ENCODE data around the gene SYNGR3.

The SYNGR3 gene

GRCh38 chr16:1976216-1976520 is 13.6 kb upstream of the SYNGR3 start:
- DNase-seq = no peak

DNA sequence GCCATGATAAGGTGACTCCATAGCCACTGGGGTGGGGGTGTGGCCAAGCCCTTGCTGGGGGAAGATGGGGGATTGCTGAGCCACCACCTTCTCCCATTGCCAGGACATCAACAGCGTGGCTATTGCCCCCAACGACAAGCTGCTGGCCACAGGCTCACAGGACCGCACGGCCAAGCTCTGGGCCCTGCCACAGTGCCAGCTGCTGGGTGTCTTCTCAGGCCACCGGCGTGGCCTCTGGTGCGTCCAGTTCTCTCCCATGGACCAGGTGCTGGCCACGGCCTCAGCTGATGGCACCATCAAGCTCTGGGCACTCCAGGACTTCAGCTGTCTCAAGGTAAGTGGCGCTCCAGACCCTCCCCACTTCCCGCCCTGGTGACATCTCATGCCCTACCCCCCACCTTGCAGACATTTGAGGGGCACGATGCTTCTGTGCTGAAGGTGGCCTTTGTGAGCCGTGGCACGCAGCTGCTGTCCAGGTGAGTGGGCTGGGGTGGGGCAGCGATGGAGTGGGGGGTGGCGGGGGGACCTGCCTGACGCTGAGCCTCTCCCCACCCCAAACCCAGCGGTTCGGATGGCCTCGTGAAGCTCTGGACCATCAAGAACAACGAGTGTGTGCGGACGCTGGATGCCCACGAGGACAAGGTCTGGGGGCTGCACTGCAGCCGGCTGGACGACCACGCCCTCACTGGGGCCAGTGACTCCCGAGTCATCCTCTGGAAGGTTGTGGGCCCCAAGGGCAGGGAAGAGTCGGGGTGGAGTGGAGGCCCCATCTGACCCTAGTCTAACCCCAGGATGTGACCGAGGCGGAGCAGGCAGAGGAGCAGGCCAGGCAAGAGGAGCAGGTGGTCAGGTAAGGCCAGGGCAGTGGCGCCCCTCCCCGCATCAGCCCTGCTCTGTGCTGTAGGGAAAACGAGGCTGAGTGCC is 12.6 kb upstream of the SYNGR3 start:
- no peak for DNase-seq

DNA sequence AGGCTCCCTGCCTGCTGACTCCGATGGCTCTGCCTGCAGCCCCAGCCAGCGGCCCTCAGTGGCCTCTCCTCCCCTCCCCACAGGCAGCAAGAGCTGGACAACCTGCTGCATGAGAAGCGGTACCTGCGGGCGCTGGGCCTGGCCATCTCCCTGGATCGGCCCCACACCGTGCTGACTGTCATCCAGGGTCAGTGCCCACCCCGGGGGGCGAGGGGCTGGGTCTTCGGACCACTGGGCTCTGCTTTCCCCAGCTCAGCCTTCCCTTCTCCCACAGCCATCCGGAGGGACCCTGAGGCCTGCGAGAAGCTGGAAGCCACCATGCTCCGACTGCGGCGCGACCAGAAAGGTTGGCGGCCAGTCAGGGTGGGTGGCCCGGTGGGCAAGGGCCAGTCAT is 11.9 kb upstream of the SYNGR3 start:
- no peak for DNase-seq

GRCh38 chr16:1978476-1979120 is 11.2 kb upstream of the SYNGR3 start:
- no peak for DNase-seq

GRCh38 chr16:1979271-1980029 is 10.3 kb upstream of the SYNGR3 start:
- no peak for DNase-seq

DNA sequence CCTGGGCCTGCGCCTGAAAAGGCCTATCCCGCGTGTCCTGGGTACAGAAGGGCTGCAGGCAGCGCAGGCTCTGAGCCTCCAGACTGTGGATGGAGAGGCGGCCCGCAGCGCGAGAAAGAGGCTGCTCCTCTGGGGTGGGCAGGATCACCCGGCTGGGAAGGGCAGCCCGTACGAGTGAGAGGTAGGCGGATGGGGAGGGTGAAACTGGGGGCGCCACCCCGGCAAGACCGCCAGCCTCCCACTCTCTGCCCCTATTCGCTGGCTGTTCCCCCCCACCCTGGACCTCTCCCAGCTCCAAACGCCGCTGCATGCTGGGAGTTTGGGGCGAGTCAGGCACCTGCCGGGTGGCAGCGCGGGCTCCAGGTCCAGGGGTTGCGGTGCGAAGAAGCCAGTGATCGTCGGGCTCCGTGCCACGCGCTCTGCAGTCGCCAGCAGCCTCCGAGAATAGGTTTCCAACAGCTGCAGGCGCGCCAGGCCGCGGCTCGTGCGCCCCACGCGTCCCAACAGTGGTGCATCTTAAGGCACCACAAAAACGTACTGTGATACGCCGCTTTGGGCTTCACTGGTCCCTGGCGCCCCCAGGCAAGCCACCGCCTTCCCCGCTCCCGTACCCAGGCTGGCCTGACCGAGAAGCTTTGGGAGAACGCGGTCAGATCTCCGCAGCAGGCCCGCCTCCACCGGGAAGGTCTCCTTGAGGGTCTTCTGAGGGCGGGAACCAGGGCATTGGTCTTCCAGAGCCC is 9.6 kb upstream of the SYNGR3 start:
- no peak for DNase-seq

- no peak for DNase-seq
These were observed 9.0 kb upstream of the SYNGR3 start for GRCh38 chr16:1980770-1981087.

DNA sequence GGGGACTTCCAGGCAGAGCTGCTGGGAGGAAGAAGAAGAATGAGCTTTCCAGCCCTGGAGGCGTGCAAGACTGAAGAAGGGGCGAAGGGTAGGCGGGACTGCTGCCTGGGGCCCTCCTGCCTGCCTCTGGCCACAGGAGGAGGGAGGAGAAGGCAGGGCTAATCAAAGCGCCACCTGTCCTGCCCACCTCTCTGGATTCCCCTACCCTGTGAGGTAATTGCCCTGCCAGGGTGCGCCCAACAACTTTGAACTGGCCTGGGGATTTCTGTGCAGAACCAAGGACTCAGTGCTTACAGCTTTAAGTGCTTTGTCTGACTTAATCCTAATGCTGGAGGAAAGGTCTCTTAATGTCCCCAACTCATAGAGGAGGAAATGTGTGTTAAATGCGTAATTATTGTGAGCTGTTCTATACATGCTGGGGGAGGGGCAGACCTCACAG is 8.4 kb upstream of the SYNGR3 start, which contains the start of gene NOXO1:
Gene NOXO1, minus strand, starts transcription at position 72 of the 439 bp plus-strand sequence. CDS start 290 bp downstream, outside the sequence.
- DNase-seq = no peak

DNA sequence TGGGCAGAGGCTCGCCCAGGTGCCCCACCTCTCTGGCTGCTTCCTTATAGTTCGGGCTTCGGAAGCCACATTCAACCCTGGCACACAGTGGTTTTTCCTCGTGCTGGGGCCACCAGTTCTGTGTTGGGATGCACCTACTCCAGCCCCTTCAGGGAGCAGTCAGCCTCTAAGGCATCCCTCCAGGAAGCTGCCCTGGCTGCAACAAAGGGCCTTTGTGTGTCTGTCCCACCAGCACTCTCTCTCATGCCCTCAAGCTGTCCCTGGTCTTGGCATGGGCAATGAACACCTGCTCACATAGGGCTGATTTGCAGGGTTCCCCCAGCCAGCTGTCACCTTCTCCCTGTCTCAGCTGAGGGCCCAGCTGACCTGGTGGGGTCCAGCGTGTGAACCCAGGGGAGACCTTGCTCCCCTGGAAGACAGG is 7.7 kb upstream of the SYNGR3 start:
- peak in 15 of 51 donors; percentile 2 to 54 (median 36) for DNase-seq

DNA sequence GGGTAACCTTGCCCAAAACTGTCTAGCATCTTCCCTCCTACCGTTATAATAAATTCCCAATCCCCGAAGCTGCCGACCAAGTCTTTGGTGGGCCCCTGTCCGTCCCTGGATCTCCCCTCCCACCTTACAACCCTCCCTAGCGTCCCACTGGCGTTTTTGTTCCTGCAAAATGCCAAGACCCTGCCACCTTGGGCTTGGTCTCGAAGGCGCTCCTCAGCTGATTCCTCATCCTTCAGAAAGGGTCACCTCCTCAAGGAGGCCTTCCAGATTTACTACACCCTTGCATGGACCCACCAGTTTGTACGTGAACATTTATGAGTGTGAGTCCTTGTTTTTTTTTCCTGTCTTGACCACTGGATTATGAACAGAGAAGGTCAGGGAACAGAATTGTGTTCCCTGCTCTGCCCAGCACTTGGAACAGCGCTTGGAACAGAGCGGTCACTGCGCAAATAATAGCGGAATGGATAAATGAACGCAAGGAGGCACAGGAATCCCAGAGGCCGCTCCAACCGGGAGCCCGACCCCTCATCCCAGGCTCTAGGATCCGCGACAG is 6.7 kb upstream of the SYNGR3 start:
- no peak for DNase-seq

GRCh38 chr16:1983544-1984346 is 6.0 kb upstream of the SYNGR3 start, which contains the start of gene GFER:
GFER (plus strand) TSS chr16:1984193; CDS start chr16:1984219, 26 bp downstream.
- DNase-seq = peak in 50 of 51 donors; percentile 35 to 92 (median 80)

DNA sequence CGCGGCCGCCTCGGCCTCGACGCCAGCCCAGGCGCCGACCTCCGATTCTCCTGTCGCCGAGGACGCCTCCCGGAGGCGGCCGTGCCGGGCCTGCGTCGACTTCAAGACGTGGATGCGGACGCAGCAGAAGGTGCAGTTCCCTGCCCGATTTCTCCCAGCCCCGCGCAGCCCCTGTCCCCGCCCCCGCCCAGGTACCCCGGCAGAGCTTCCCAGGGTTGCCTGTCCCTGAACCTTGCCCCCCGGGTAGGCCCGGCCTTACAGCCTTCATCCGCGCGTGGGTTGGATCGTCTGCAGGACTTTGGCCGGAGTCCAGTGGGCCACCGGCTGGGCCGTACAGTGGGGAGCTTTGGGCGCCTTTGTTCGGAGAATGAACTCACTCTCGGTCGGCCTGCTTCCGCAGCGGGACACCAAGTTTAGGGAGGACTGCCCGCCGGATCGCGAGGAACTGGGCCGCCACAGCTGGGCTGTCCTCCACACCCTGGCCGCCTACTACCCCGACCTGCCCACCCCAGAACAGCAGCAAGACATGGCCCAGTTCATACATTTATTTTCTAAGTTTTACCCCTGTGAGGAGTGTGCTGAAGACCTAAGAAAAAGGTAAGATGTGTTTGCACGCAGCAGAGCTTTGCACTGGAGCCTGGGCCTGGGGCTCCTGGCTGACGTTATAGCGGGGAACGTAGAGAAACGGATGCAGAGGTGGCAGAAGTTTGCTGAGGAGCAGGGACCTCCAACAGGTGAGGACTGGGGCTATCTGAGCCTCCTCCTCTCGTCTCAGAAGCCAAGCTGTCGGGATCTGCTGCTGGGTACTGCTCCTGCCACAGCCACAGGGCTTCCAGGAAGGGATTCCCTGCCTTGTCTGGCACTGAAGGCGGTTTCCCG is 5.2 kb upstream of the SYNGR3 start:
- DNase-seq = peak in 9 of 51 donors; percentile 29 to 56 (median 47)

DNA sequence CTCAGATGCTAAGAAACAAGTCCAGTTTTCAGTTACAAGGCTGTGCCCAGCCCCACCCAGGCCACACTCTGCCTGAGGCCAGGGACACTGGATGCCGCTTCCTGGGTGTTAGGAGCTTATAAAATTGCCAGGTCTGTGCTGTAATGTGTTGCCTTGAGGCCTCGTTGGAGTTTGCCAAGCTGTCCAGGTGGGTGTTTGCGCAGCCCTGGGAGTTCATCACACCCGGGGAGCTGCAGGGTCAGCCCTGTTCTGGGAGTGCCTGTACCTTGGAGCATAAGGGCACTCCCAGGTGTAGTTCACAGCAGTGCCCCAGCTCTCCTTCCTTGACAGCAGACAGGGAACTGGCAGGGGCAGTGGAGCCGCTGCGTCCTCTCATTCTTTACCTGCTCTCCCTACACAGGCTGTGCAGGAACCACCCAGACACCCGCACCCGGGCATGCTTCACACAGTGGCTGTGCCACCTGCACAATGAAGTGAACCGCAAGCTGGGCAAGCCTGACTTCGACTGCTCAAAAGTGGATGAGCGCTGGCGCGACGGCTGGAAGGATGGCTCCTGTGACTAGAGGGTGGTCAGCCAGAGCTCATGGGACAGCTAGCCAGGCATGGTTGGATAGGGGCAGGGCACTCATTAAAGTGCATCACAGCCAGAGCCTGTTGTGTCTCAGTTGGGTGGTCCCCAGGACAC is 4.2 kb upstream of the SYNGR3 start:
- no peak for DNase-seq

DNA sequence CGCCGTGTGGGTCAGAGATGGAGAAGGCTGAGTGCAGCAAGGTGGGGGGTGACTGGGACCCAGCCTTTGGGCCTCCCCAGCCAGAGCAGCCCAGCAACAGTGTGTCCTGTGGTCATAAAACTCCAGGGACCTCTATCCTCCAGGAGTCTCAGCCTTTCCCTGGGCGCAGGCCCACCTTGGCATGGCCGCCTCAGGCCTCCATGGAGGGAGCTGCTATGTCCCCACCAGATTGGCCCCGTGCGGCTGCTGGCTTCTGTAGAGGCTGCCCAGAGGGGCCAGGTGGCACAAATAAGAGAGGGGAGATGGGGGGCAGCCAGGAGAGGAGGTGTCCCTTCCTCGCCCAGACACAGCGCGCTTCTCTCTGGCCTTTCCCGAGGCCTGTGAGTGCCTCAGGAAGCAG is 2.6 kb upstream of the SYNGR3 start:
- no peak for DNase-seq

GRCh38 chr16:1990101-1990350 is 256 bp downstream of the SYNGR3 start:
- DNase-seq = no peak

DNA sequence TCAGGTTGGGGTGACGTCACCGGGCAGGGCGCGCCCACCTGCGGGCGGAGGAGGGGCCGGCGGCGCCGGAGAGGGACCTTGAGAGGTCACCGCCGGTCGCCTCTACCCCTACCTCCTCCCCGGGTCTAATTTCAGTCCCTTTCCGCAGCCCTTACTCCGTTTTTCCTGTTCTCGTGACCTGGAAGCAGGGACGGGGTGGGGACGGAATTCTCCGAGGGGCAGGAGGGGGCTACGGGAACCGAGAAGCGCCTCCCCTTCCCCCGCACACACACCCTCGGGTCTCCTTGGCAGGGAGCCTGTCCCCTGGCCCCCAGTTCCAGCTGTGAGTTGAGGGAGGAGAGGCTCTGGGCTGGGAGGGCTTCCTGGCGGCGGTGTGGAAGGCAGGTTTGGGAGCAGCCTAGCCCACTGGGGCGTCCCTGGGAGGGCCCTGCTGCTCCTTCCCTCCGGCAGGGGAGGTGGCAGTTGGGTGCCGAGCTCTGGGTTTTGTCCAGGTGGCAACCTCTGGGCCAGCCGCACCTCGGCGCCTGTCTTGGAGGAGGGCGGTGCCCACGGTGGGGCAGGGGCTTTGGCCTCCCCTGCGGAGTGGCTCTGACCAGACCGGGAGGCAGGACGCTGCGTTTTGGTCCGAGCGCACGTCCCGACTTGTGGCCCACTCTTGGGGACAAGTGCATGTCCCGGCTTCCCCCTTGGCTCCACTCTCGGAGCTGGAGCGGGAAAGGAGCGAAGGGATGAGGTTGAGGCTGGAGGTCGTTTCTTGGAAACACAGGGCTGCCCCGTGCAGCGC is 773 bp downstream of the SYNGR3 start:
- DNase-seq = peak in 1 of 51 donors; percentile 23

DNA sequence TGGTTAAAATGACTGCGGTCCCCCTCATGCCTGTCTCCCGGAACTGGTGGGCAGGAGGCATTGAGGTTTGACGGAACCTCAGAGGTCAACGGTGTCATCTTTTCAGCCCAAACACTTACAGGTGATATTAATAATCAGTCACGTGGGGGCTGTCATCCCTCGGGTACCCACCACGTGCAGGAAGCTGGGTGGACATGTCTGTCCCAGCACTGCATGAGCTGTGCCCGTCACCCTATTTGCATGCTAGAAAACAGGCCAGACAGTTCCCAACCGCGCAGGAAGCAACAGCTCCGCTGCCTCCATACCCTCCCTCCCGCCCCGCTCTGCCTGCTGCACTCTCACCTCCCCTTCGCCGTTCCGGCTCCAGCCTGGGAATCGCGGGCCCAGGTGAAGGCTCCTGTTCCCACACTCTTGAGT is 1.4 kb downstream of the SYNGR3 start:
- peak in 1 of 51 donors; percentile 13 for DNase-seq

DNA sequence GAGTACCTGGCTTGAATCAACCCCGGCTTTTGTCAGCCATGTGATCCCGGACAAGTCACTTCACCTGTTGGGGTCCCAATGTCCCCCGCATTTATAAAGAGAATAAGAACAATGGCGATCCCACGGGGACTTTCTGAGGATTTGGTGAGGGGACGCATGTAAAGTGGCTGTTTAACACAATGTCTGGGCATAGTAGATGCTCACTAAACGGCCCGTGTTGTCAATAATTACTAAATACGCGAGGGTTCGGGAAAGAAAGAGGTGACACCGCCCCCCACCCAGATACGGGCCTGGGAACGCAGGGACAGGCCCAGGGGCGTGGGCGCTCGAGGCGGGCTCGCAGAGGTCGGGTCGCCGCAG is 1.8 kb downstream of the SYNGR3 start:
- no peak for DNase-seq
